NT2/D1 (cell line): ENCODE data around the gene CTNNA3.

ENCODE experiments used
- SUZ12 ChIP-seq: IDR thresholded peaks from 2 replicates; pipeline ENCODE4 v1.6.1; 2011; ENCODE audit not compliant: insufficient read length, insufficient read depth; ENCODE audit errors: extremely low read depth
- YY1 ChIP-seq: IDR thresholded peaks from 2 replicates; pipeline ENCODE4 v1.6.1; 2011; ENCODE audit not compliant: insufficient read length, insufficient read depth
- ZNF274 ChIP-seq: IDR thresholded peaks from 2 replicates; pipeline ENCODE4 v1.6.1; 2011; ENCODE audit warnings: mild to moderate bottlenecking, low read depth, low read length

- no peak for TF ChIP-seq ZNF274
- no peak for TF ChIP-seq SUZ12
- no peak for TF ChIP-seq YY1
These were observed 1508.8 kb downstream of the CTNNA3 start for GRCh38 chr10:66187053-66187733.
